ENCODE results near the gene MT1G.
"Not testable (repeated sequence)": the region's sequence is repeated elsewhere in the genome, so short reads cannot be mapped to it uniquely, and the experiment has no call there.

MT1G gene

GRCh38 chr16:56683424-56684172 is 15.7 kb upstream of the MT1G start:
- no peaks in the 10 kb centered on the region for H3K27me3 ChIP-seq (ENCODE audit: low read depth, low read length)
- peaks cover 0 to 11% of the 10 kb centered on the region in 2 donors for H3K4me1 ChIP-seq (ENCODE audit: control insufficient read depth in 1 of 2, insufficient read depth in 2 of 2, low read length in 2 of 2)
- H3K9me3 ChIP-seq (ENCODE audit: control insufficient read depth in 1 of 2, low read length in 2 of 2) = no peaks in the 10 kb centered on the region
- H3K4me3 ChIP-seq (ENCODE audit: low read depth in 1 of 2, low read length in 2 of 2) = peak overlapping the region; percentile 65 to 97
- peak overlapping the region; percentile 95 for H3K27ac ChIP-seq (ENCODE audit: low read length)
- H3K36me3 ChIP-seq (ENCODE audit: control insufficient read depth in 1 of 2, insufficient read depth in 2 of 2, low read length in 2 of 2) = no peaks in the 10 kb centered on the region

DNA sequence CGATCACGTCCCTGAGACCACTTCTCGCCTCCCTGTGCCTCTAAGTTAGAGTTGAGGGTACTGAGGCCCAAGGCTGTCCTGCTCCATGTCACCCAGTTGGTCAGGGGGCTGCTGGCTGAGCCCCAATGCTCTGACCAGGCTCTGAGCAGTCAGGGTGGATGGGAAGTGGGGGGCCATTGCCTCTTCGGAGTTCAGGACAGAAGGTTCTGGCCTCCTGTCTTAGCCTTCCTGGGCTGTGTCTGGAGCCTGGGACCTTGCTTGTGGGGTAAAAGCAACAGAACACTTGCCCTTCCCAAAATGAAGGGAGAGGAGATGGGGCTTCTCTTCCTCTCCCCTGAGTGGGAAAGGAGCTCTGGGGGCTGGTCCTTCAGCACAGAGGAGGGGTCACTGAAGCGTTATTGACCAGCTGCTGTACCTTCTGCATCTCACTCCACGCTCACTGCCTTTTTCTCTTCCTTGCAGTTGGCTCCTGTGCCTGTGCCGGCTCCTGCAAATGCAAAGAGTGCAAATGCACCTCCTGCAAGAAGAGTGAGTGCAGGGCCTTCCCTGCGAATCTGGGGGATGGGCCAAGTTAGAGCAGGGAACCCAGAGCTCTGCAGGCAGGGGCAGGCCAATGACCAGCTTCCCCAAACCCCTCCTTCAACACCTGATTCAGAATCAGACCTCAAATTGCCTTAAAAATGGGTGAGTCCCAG is 15.0 kb upstream of the MT1G start:
- H3K36me3 ChIP-seq (ENCODE audit: control insufficient read depth in 1 of 2, insufficient read depth in 2 of 2, low read length in 2 of 2) = no peaks in the 10 kb centered on the region
- peak overlapping the region; percentile 95 for H3K27ac ChIP-seq (ENCODE audit: low read length)
- no peaks in the 10 kb centered on the region for H3K9me3 ChIP-seq (ENCODE audit: control insufficient read depth in 1 of 2, low read length in 2 of 2)
- H3K4me1 ChIP-seq (ENCODE audit: control insufficient read depth in 1 of 2, insufficient read depth in 2 of 2, low read length in 2 of 2) = peaks cover 0 to 11% of the 10 kb centered on the region in 2 donors
- H3K27me3 ChIP-seq (ENCODE audit: low read depth, low read length) = no peaks in the 10 kb centered on the region
- peak overlapping the region; percentile 65 to 97 for H3K4me3 ChIP-seq (ENCODE audit: low read depth in 1 of 2, low read length in 2 of 2)

DNA sequence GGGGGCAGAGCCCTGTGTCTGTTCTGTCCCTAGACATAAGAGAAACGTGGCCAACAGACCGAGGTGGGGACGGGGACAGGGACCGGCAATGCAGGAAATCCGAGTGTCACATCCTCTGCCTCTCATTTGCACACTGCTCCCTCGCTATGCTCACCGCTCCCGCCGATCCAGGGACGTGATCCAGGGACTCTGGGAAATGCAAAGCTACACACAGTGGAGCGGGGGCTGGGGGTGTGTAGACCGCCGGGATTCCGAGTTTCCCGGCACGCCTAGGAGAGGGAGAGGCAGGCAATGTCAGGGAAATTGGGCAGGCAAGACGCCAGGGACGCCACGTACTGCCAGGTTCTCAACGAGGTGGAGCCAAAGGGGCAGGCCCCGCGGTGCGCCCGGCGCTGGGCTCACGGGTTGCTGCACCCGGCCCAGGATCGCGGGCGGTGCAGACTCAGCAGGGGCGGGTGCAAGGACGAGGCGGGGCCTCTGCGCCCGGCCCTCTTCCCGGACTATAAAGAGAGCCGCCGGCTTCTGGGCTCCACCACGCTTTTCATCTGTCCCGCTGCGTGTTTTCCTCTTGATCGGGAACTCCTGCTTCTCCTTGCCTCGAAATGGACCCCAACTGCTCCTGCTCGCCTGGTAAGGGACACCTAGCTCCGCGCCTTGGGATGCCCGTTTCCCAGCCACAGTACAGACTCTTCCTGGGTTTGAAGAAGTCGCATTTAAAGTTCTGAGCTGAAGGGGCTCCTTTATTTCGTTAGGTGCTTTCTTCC is 14.3 kb upstream of the MT1G start, which contains the start of gene MT1X:
TSS of gene MT1X (plus strand) at position 532 of the 764 bp plus-strand sequence. CDS start at position 603, 71 bp downstream.
- peak within 1 kb of the TSS; percentile 65 to 97 for H3K4me3 ChIP-seq (ENCODE audit: low read depth in 1 of 2, low read length in 2 of 2)
- peaks cover 0 to 11% of the 10 kb centered on the region in 2 donors for H3K4me1 ChIP-seq (ENCODE audit: control insufficient read depth in 1 of 2, insufficient read depth in 2 of 2, low read length in 2 of 2)
- H3K36me3 ChIP-seq (ENCODE audit: control insufficient read depth in 1 of 2, insufficient read depth in 2 of 2, low read length in 2 of 2) = no peaks in the 10 kb centered on the region
- H3K27me3 ChIP-seq (ENCODE audit: low read depth, low read length) = no peaks in the 10 kb centered on the region
- H3K9me3 ChIP-seq (ENCODE audit: control insufficient read depth in 1 of 2, low read length in 2 of 2) = no peaks in the 10 kb centered on the region
- peak within 1 kb of the TSS; percentile 95 for H3K27ac ChIP-seq (ENCODE audit: low read length)

DNA sequence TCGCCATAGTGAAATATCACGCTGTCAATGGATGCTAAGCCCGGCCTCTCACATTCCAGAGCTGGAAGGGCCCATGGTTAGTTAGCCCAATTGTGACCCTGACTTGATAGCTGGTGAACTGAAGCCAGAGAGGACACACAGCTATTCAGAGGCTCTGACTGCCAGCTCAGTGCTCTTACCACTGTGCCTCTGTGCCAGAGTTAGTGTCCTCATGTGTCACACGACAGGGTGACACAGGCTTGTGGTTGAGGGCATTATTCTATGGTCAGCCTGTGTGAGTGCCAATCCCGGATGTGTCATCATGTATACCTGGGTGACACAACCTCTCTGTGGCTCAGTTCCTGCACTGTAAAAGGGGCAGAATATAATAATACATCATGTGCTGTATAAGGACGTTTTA is 12.0 kb upstream of the MT1G start:
- H3K9me3 ChIP-seq (ENCODE audit: control insufficient read depth in 1 of 2, low read length in 2 of 2) = no peaks in the 10 kb centered on the region
- no peak overlapping the region for H3K4me3 ChIP-seq (ENCODE audit: low read depth in 1 of 2, low read length in 2 of 2)
- no peaks in the 10 kb centered on the region for H3K27me3 ChIP-seq (ENCODE audit: low read depth, low read length)
- H3K27ac ChIP-seq (ENCODE audit: low read length) = no peak overlapping the region
- no peaks in the 10 kb centered on the region for H3K36me3 ChIP-seq (ENCODE audit: control insufficient read depth in 1 of 2, insufficient read depth in 2 of 2, low read length in 2 of 2)
- peaks cover 3 to 11% of the 10 kb centered on the region in 2 donors for H3K4me1 ChIP-seq (ENCODE audit: control insufficient read depth in 1 of 2, insufficient read depth in 2 of 2, low read length in 2 of 2)

GRCh38 chr16:56679078-56679730 is 11.3 kb upstream of the MT1G start:
- Histone ChIP-seq H3K4me3 (ENCODE audit: low read depth in 1 of 2, low read length in 2 of 2) (no peak overlapping the region), H3K27me3 (ENCODE audit: low read depth, low read length) (no peaks in the 10 kb centered on the region), H3K4me1 (ENCODE audit: control insufficient read depth in 1 of 2, insufficient read depth in 2 of 2, low read length in 2 of 2) (peaks cover 3 to 11% of the 10 kb centered on the region in 2 donors), H3K27ac (ENCODE audit: low read length) (no peak overlapping the region), H3K9me3 (ENCODE audit: control insufficient read depth in 1 of 2, low read length in 2 of 2) (no peaks in the 10 kb centered on the region), H3K36me3 (ENCODE audit: control insufficient read depth in 1 of 2, insufficient read depth in 2 of 2, low read length in 2 of 2) (no peaks in the 10 kb centered on the region)

DNA sequence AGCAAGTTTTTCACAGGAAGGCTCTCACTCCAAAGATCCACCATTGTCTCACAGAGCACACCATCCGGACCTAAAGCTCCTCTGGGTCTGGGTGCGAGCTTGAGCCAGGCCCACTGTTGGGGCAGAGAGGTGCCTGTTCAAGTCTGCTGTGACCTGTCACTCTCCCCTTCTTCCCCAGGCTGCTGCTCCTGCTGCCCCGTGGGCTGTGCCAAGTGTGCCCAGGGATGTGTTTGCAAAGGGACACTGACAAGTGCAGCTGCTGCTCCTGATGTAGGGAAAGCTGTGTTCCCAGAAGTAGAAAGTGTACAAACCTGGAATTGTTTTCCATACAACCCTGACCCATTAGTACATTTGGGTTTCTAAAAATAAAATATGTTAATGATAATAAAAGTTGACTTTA is 9.6 kb upstream of the MT1G start:
- Histone ChIP-seq H3K27ac (ENCODE audit: low read length) (no peak overlapping the region), H3K4me1 (ENCODE audit: control insufficient read depth in 1 of 2, insufficient read depth in 2 of 2, low read length in 2 of 2) (peaks cover 0 to 3% of the 10 kb centered on the region in 2 donors), H3K4me3 (ENCODE audit: low read depth in 1 of 2, low read length in 2 of 2) (no peak overlapping the region), H3K27me3 (ENCODE audit: low read depth, low read length) (no peaks in the 10 kb centered on the region), H3K36me3 (ENCODE audit: control insufficient read depth in 1 of 2, insufficient read depth in 2 of 2, low read length in 2 of 2) (no peaks in the 10 kb centered on the region), H3K9me3 (ENCODE audit: control insufficient read depth in 1 of 2, low read length in 2 of 2) (no peaks in the 10 kb centered on the region)

- Histone ChIP-seq H3K9me3 (ENCODE audit: control insufficient read depth in 1 of 2, low read length in 2 of 2) (no peaks in the 10 kb centered on the region), H3K4me3 (ENCODE audit: low read depth in 1 of 2, low read length in 2 of 2) (peak overlapping the region in 1 of 2 donors; percentile 30), H3K27ac (ENCODE audit: low read length) (no peak overlapping the region), H3K36me3 (ENCODE audit: control insufficient read depth in 1 of 2, insufficient read depth in 2 of 2, low read length in 2 of 2) (no peaks in the 10 kb centered on the region), H3K27me3 (ENCODE audit: low read depth, low read length) (no peaks in the 10 kb centered on the region), H3K4me1 (ENCODE audit: control insufficient read depth in 1 of 2, insufficient read depth in 2 of 2, low read length in 2 of 2) (peaks cover 0 to 3% of the 10 kb centered on the region in 2 donors)
These were observed 7.9 kb upstream of the MT1G start for GRCh38 chr16:56675685-56676210.

DNA sequence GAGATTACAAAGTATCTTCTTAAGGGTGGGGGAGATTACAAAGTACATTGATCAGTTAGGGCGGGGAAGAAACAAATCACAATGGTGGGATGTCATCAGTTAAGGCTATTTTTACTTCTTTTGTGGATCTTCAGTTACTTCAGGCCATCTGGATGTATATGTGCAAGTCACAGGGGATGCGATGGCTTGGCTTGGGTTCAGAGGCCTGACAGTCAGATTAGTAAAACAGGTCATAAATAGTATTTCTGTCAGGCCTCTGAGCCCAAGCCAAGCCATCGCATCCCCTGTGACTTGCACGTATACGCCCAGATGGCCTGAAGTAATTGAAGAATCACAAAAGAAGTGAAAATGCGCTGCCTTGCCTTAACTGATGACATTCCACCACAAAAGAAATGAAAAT is 6.7 kb upstream of the MT1G start:
- H3K4me1 ChIP-seq (ENCODE audit: control insufficient read depth in 1 of 2, insufficient read depth in 2 of 2, low read length in 2 of 2); H3K27me3 ChIP-seq (ENCODE audit: low read depth, low read length); H3K9me3 ChIP-seq (ENCODE audit: control insufficient read depth in 1 of 2, low read length in 2 of 2): not testable (repeated sequence)

GRCh38 chr16:56673921-56674320 is 6.1 kb upstream of the MT1G start:
- Histone ChIP-seq H3K4me3 (ENCODE audit: low read depth in 1 of 2, low read length in 2 of 2) (no peak overlapping the region), H3K4me1 (ENCODE audit: control insufficient read depth in 1 of 2, insufficient read depth in 2 of 2, low read length in 2 of 2) (peaks cover 0 to 9% of the 10 kb centered on the region in 2 donors), H3K9me3 (ENCODE audit: control insufficient read depth in 1 of 2, low read length in 2 of 2) (no peaks in the 10 kb centered on the region), H3K36me3 (ENCODE audit: control insufficient read depth in 1 of 2, insufficient read depth in 2 of 2, low read length in 2 of 2) (no peaks in the 10 kb centered on the region), H3K27ac (ENCODE audit: low read length) (no peak overlapping the region), H3K27me3 (ENCODE audit: low read depth, low read length) (peaks cover 13% of the 10 kb centered on the region)

More for the DNA sequence above, 6.7 kb upstream of the MT1G start:
- H3K36me3 ChIP-seq (ENCODE audit: control insufficient read depth in 1 of 2, insufficient read depth in 2 of 2, low read length in 2 of 2); H3K4me3 ChIP-seq (ENCODE audit: low read depth in 1 of 2, low read length in 2 of 2); H3K27ac ChIP-seq (ENCODE audit: low read length): not testable (repeated sequence)

- no peaks in the 10 kb centered on the region for H3K36me3 ChIP-seq (ENCODE audit: control insufficient read depth in 1 of 2, insufficient read depth in 2 of 2, low read length in 2 of 2)
- H3K9me3 ChIP-seq (ENCODE audit: control insufficient read depth in 1 of 2, low read length in 2 of 2) = no peaks in the 10 kb centered on the region
- H3K4me1 ChIP-seq (ENCODE audit: control insufficient read depth in 1 of 2, insufficient read depth in 2 of 2, low read length in 2 of 2) = peaks cover 0 to 12% of the 10 kb centered on the region in 2 donors
- no peak overlapping the region for H3K4me3 ChIP-seq (ENCODE audit: low read depth in 1 of 2, low read length in 2 of 2)
- H3K27ac ChIP-seq (ENCODE audit: low read length) = no peak overlapping the region
- H3K27me3 ChIP-seq (ENCODE audit: low read depth, low read length) = peaks cover 21% of the 10 kb centered on the region
These were observed 5.1 kb upstream of the MT1G start for GRCh38 chr16:56672761-56673536.
